Measurements from ENCODE around the gene SLC12A1.

- TF ChIP-seq CTBP1 (IDR thresholded peaks at IDR 0.05; ENCODE audit: borderline replicate concordance) (no peak), ELF4 (IDR thresholded peaks at IDR 0.05) (no peak)
Observed at GRCh38 chr15:48267766-48268165, 61.7 kb downstream of the SLC12A1 start.

Measured in HEK293T (cell line).